AG09319 (cell line): Measurements from ENCODE around the gene KRT77.
"Not testable (repeated sequence)": the region's sequence is repeated elsewhere in the genome, so short reads cannot be mapped to it uniquely, and the experiment has no call there.

ENCODE experiments used
- DNase-seq: peaks from one replicate; pipeline ENCODE4 v3.0.0-alpha.2; 2010; ENCODE audit warnings: low read depth; ENCODE audit errors: extremely low read depth
- CTCF ChIP-seq: IDR thresholded peaks from 2 replicates; pipeline ENCODE4 v1.5.1; 2011; ENCODE audit warnings: low read depth, mild to moderate bottlenecking, inconsistent platforms, low read length, moderate library complexity

Gene KRT77

GRCh38 chr12:52722680-52723079 lies 19.4 kb upstream of the KRT77 start:
- no peak for DNase-seq
- TF ChIP-seq CTCF, result no peak

GRCh38 chr12:52721838-52722470 lies 18.6 kb upstream of the KRT77 start:
- no peak for DNase-seq
- no peak for TF ChIP-seq CTCF

- TF ChIP-seq CTCF, result no peak
- no peak for DNase-seq
Measured at GRCh38 chr12:52720365-52720886, 17.1 kb upstream of the KRT77 start.

GRCh38 chr12:52716061-52716460 lies 12.7 kb upstream of the KRT77 start:
- no peak for DNase-seq
- no peak for TF ChIP-seq CTCF

GRCh38 chr12:52715416-52715815 lies 12.1 kb upstream of the KRT77 start:
- DNase-seq, result no peak

GRCh38 chr12:52714887-52715281 lies 11.6 kb upstream of the KRT77 start:
- no peak for TF ChIP-seq CTCF
- DNase-seq, result no peak

More at GRCh38 chr12:52715416-52715815, 12.1 kb upstream of the KRT77 start:
- TF ChIP-seq CTCF, result no peak

GRCh38 chr12:52713960-52714886 lies 10.9 kb upstream of the KRT77 start:
- DNase-seq, result no peak
- TF ChIP-seq CTCF, result no peak

- not testable (repeated sequence) for DNase-seq
Measured at GRCh38 chr12:52712122-52712521, 8.8 kb upstream of the KRT77 start.
